WTC11 (cell line): ENCODE measurements around the gene PTPRK. TPM values are rescaled to one million over a fixed set of nuclear protein-coding genes. Genes with fewer than 3 reads are reported as not detected.

Source experiments
- ATAC-seq: fragments of 200-7000 bp; cut with Tn5 transposase; 2 replicates; pipeline ENCODE4 v1.10.0; 2021; ENCODE audit warnings: mild to moderate bottlenecking, moderate library complexity
- CTCF ChIA-PET: fragments of 300-600 bp; sonication (Branson Sonifier 250); formaldehyde crosslinking; loops from one replicate; lab custom pipeline; 2021; ENCODE audit warnings: antibody characterized with exemption; lab: Charles Lee
- POLR2A ChIA-PET: fragments of 350-600 bp; sonication (Branson Sonifier 250); formaldehyde crosslinking; loops from one replicate; lab custom pipeline; 2021; ENCODE audit warnings: antibody characterized with exemption; lab: Charles Lee
- DNase-seq: peaks from one replicate; pipeline ENCODE4 v3.0.0; 2021; ENCODE audit warnings: low spot score
- H3K27ac Mint-ChIP-seq: 2 replicates; pipeline ENCODE4 v1.8.0; 2021; ENCODE audit warnings: mixed read lengths
- H3K27me3 Mint-ChIP-seq: 2 replicates; pipeline ENCODE4 v1.8.0; 2021; ENCODE audit warnings: low read depth, mild to moderate bottlenecking, moderate library complexity, mixed read lengths
- H3K36me3 Mint-ChIP-seq: 2 replicates; pipeline ENCODE4 v1.8.0; 2021; ENCODE audit warnings: mixed read lengths
- H3K4me1 Mint-ChIP-seq: 2 replicates; pipeline ENCODE4 v1.8.0; 2022; ENCODE audit warnings: mixed read lengths
- H3K4me3 Mint-ChIP-seq: 2 replicates; pipeline ENCODE4 v1.8.0; 2021; ENCODE audit warnings: mild to moderate bottlenecking, moderate library complexity, mixed read lengths
- H3K9me3 Mint-ChIP-seq: 2 replicates; pipeline ENCODE4 v1.8.0; 2021; ENCODE audit warnings: mixed read lengths
- CREB1 ChIP-seq: sonication (generic); formaldehyde crosslinking; IDR thresholded peaks from 2 replicates; pipeline ENCODE4 v1.8.0; 2023; ENCODE audit warnings: mild to moderate bottlenecking, missing genetic modification reagents
- CREM ChIP-seq: sonication (generic); formaldehyde crosslinking; IDR thresholded peaks from 2 replicates; pipeline ENCODE4 v1.8.1; 2022; ENCODE audit warnings: mild to moderate bottlenecking, missing genetic modification reagents, moderate library complexity
- ETV6 ChIP-seq: sonication (generic); formaldehyde crosslinking; IDR thresholded peaks from 2 replicates; pipeline ENCODE4 v1.8.1; 2022; ENCODE audit warnings: mild to moderate bottlenecking, missing genetic modification reagents
- GTF2I ChIP-seq: fragments of 250-450 bp; sonication (Bioruptor Pico); conservative IDR thresholded peaks from 2 replicates; pipeline ENCODE4 v1.4.0; 2021; ENCODE audit warnings: mild to moderate bottlenecking
- IRF2 ChIP-seq: sonication (generic); formaldehyde crosslinking; IDR thresholded peaks from 2 replicates; pipeline ENCODE4 v1.8.0; 2022; ENCODE audit warnings: low read depth, missing genetic modification reagents, borderline replicate concordance
- JAZF1 ChIP-seq: fragments of 250-450 bp; sonication (Bioruptor Pico); IDR thresholded peaks from 2 replicates; pipeline ENCODE4 v1.9.0; 2021; ENCODE audit warnings: moderate library complexity, mild to moderate bottlenecking, inconsistent platforms
- NR2C2 ChIP-seq: sonication (generic); formaldehyde crosslinking; IDR thresholded peaks from 2 replicates; pipeline ENCODE4 v1.8.0; 2022; ENCODE audit warnings: mild to moderate bottlenecking, missing genetic modification reagents
- PRRX2 ChIP-seq: fragments of 250-450 bp; sonication (Bioruptor Pico); IDR thresholded peaks from 2 replicates; pipeline ENCODE4 v1.8.0; 2021; ENCODE audit warnings: mild to moderate bottlenecking
- SMAD4 ChIP-seq: sonication (generic); formaldehyde crosslinking; IDR thresholded peaks from 2 replicates; pipeline ENCODE4 v1.8.0; 2022; ENCODE audit warnings: mild to moderate bottlenecking, missing genetic modification reagents
- ZNF317 ChIP-seq: sonication (generic); formaldehyde crosslinking; IDR thresholded peaks from 2 replicates; pipeline ENCODE4 v1.8.1; 2023; ENCODE audit warnings: low read depth, mild to moderate bottlenecking, moderate library complexity, missing genetic modification reagents, borderline replicate concordance
- ZNF416 ChIP-seq: fragments of 250-450 bp; sonication (Bioruptor Pico); IDR thresholded peaks from 2 replicates; pipeline ENCODE4 v1.9.0; 2021; ENCODE audit warnings: mild to moderate bottlenecking, inconsistent platforms
- ZNF423 ChIP-seq: fragments of 250-450 bp; sonication (Bioruptor Pico); IDR thresholded peaks from 2 replicates; pipeline ENCODE4 v2.1.2; 2022; ENCODE audit warnings: mild to moderate bottlenecking, moderate library complexity
- total RNA-seq: library from RNA; stranded (reverse); gene quantifications from 3 replicates; pipeline ENCODE4 v1.2.3, GENCODE V29; 2021
- TF ChIP-seq, protein P1 (sequence below): sonication (generic); formaldehyde crosslinking; conservative IDR thresholded peaks from 2 replicates; pipeline ENCODE4 v1.8.1; 2023; ENCODE audit warnings: mild to moderate bottlenecking, low read depth, missing genetic modification reagents, moderate library complexity
- TF ChIP-seq, protein P2 (sequence below): sonication (generic); formaldehyde crosslinking; IDR thresholded peaks from 2 replicates; pipeline ENCODE4 v1.8.0; 2022; ENCODE audit warnings: mild to moderate bottlenecking, missing genetic modification reagents
- TF ChIP-seq, protein P3 (sequence below): sonication (generic); formaldehyde crosslinking; IDR thresholded peaks from 2 replicates; pipeline ENCODE4 v1.8.1; 2023; ENCODE audit warnings: mild to moderate bottlenecking, missing genetic modification reagents, moderate library complexity
- TF ChIP-seq, protein P4 (sequence below): sonication (generic); formaldehyde crosslinking; IDR thresholded peaks from 2 replicates; pipeline ENCODE4 v1.8.0; 2023; ENCODE audit warnings: missing genetic modification reagents, mild to moderate bottlenecking, borderline replicate concordance
- TF ChIP-seq, protein P5 (sequence below): sonication (generic); formaldehyde crosslinking; IDR thresholded peaks from 2 replicates; pipeline ENCODE4 v1.8.1; 2023; ENCODE audit warnings: mild to moderate bottlenecking, missing genetic modification reagents, borderline replicate concordance
- TF ChIP-seq, protein P6 (sequence below): fragments of 250-450 bp; sonication (Bioruptor Pico); IDR thresholded peaks from 2 replicates; pipeline ENCODE4 v1.9.0; 2021; ENCODE audit warnings: mild to moderate bottlenecking, borderline replicate concordance

The PTPRK gene
- total RNA-seq, 1 experiment from 2014 or later: 44.8 TPM

DNA sequence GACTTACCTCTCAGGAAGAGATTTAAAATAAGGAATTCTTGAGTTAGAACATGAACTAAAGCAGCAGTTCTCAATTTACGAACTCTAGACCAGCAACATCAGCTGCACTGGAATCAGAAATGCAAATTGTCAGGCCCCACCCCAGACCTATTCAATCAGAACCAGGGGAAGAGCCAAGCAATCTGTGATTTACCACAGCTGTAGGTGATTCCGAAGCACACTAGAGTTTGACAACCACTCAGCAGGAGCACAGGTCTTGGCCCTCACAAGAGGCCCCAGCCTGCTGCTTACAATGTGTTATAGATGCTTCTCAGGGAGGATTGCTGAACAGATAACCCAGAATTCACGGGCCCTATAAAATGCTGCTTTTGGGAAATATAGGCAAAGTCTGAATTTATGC, 279.2 kb downstream of the PTPRK start (continued):
- TF ChIP-seq, protein P1, sequence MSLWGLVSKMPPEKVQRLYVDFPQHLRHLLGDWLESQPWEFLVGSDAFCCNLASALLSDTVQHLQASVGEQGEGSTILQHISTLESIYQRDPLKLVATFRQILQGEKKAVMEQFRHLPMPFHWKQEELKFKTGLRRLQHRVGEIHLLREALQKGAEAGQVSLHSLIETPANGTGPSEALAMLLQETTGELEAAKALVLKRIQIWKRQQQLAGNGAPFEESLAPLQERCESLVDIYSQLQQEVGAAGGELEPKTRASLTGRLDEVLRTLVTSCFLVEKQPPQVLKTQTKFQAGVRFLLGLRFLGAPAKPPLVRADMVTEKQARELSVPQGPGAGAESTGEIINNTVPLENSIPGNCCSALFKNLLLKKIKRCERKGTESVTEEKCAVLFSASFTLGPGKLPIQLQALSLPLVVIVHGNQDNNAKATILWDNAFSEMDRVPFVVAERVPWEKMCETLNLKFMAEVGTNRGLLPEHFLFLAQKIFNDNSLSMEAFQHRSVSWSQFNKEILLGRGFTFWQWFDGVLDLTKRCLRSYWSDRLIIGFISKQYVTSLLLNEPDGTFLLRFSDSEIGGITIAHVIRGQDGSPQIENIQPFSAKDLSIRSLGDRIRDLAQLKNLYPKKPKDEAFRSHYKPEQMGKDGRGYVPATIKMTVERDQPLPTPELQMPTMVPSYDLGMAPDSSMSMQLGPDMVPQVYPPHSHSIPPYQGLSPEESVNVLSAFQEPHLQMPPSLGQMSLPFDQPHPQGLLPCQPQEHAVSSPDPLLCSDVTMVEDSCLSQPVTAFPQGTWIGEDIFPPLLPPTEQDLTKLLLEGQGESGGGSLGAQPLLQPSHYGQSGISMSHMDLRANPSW (CRISPR knock-in tag): no peak
- TF ChIP-seq CREM (CRISPR knock-in tag): no peak
- no peak for TF ChIP-seq CREB1 (CRISPR knock-in tag)

DNA sequence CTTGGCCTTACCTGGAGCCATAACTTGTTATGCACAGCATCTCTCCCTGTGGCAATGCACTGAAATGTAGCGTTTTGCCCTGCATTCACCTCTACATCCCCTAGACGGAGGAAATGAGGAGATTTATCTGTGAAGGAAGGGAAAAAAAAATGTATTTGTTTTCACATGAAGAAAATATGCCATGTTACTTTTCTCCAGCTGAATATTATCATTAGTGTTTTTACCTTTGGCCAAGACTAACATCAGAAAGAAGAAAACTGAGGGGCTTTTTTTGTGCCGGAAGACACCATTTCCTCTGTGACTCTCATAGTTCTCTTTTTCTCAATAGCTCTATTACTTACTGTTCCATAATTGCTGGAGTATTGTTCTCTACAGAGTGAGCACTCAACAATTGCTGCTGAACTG, 280.4 kb downstream of the PTPRK start:
- Mint-ChIP-seq H3K27me3 (no peaks in the 10 kb centered on the region; the same call in 1 of the 2 replicates), H3K27ac (no peak overlapping the region), H3K4me1 (peaks cover 14% of the 10 kb centered on the region), H3K36me3 (0 out of 2 replicates have a peak, but pooled peaks cover 2% of the 10 kb centered on the region), H3K4me3 (no peak overlapping the region), H3K9me3 (no peaks in the 10 kb centered on the region)
- CTCF ChIA-PET: no interaction called here
- POLR2A ChIA-PET: no interaction called here
- DNase-seq: no peak
- no peak for ATAC-seq
- TF ChIP-seq ZNF423 (CRISPR knock-in tag): no peak
- no peak for TF ChIP-seq JAZF1 (CRISPR knock-in tag)
- no peak for TF ChIP-seq IRF2 (CRISPR knock-in tag)
- TF ChIP-seq, protein P2, sequence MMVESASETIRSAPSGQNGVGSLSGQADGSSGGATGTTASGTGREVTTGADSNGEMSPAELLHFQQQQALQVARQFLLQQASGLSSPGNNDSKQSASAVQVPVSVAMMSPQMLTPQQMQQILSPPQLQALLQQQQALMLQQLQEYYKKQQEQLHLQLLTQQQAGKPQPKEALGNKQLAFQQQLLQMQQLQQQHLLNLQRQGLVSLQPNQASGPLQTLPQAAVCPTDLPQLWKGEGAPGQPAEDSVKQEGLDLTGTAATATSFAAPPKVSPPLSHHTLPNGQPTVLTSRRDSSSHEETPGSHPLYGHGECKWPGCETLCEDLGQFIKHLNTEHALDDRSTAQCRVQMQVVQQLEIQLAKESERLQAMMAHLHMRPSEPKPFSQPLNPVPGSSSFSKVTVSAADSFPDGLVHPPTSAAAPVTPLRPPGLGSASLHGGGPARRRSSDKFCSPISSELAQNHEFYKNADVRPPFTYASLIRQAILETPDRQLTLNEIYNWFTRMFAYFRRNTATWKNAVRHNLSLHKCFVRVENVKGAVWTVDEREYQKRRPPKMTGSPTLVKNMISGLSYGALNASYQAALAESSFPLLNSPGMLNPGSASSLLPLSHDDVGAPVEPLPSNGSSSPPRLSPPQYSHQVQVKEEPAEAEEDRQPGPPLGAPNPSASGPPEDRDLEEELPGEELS: no peak
- TF ChIP-seq PRRX2 (CRISPR knock-in tag): no peak
- no peak for TF ChIP-seq ETV6 (CRISPR knock-in tag)
- no peak for TF ChIP-seq GTF2I (CRISPR knock-in tag)
- TF ChIP-seq, protein P3, sequence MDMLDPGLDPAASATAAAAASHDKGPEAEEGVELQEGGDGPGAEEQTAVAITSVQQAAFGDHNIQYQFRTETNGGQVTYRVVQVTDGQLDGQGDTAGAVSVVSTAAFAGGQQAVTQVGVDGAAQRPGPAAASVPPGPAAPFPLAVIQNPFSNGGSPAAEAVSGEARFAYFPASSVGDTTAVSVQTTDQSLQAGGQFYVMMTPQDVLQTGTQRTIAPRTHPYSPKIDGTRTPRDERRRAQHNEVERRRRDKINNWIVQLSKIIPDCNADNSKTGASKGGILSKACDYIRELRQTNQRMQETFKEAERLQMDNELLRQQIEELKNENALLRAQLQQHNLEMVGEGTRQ (CRISPR knock-in tag): no peak
- TF ChIP-seq, protein P4, sequence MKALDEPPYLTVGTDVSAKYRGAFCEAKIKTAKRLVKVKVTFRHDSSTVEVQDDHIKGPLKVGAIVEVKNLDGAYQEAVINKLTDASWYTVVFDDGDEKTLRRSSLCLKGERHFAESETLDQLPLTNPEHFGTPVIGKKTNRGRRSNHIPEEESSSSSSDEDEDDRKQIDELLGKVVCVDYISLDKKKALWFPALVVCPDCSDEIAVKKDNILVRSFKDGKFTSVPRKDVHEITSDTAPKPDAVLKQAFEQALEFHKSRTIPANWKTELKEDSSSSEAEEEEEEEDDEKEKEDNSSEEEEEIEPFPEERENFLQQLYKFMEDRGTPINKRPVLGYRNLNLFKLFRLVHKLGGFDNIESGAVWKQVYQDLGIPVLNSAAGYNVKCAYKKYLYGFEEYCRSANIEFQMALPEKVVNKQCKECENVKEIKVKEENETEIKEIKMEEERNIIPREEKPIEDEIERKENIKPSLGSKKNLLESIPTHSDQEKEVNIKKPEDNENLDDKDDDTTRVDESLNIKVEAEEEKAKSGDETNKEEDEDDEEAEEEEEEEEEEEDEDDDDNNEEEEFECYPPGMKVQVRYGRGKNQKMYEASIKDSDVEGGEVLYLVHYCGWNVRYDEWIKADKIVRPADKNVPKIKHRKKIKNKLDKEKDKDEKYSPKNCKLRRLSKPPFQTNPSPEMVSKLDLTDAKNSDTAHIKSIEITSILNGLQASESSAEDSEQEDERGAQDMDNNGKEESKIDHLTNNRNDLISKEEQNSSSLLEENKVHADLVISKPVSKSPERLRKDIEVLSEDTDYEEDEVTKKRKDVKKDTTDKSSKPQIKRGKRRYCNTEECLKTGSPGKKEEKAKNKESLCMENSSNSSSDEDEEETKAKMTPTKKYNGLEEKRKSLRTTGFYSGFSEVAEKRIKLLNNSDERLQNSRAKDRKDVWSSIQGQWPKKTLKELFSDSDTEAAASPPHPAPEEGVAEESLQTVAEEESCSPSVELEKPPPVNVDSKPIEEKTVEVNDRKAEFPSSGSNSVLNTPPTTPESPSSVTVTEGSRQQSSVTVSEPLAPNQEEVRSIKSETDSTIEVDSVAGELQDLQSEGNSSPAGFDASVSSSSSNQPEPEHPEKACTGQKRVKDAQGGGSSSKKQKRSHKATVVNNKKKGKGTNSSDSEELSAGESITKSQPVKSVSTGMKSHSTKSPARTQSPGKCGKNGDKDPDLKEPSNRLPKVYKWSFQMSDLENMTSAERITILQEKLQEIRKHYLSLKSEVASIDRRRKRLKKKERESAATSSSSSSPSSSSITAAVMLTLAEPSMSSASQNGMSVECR (CRISPR knock-in tag): no peak
- no peak for TF ChIP-seq NR2C2 (CRISPR knock-in tag)
- TF ChIP-seq, protein P5, sequence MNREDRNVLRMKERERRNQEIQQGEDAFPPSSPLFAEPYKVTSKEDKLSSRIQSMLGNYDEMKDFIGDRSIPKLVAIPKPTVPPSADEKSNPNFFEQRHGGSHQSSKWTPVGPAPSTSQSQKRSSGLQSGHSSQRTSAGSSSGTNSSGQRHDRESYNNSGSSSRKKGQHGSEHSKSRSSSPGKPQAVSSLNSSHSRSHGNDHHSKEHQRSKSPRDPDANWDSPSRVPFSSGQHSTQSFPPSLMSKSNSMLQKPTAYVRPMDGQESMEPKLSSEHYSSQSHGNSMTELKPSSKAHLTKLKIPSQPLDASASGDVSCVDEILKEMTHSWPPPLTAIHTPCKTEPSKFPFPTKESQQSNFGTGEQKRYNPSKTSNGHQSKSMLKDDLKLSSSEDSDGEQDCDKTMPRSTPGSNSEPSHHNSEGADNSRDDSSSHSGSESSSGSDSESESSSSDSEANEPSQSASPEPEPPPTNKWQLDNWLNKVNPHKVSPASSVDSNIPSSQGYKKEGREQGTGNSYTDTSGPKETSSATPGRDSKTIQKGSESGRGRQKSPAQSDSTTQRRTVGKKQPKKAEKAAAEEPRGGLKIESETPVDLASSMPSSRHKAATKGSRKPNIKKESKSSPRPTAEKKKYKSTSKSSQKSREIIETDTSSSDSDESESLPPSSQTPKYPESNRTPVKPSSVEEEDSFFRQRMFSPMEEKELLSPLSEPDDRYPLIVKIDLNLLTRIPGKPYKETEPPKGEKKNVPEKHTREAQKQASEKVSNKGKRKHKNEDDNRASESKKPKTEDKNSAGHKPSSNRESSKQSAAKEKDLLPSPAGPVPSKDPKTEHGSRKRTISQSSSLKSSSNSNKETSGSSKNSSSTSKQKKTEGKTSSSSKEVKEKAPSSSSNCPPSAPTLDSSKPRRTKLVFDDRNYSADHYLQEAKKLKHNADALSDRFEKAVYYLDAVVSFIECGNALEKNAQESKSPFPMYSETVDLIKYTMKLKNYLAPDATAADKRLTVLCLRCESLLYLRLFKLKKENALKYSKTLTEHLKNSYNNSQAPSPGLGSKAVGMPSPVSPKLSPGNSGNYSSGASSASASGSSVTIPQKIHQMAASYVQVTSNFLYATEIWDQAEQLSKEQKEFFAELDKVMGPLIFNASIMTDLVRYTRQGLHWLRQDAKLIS (CRISPR knock-in tag): no peak
- no peak for TF ChIP-seq ZNF317
- no peak for TF ChIP-seq ZNF416
- TF ChIP-seq, protein P6, sequence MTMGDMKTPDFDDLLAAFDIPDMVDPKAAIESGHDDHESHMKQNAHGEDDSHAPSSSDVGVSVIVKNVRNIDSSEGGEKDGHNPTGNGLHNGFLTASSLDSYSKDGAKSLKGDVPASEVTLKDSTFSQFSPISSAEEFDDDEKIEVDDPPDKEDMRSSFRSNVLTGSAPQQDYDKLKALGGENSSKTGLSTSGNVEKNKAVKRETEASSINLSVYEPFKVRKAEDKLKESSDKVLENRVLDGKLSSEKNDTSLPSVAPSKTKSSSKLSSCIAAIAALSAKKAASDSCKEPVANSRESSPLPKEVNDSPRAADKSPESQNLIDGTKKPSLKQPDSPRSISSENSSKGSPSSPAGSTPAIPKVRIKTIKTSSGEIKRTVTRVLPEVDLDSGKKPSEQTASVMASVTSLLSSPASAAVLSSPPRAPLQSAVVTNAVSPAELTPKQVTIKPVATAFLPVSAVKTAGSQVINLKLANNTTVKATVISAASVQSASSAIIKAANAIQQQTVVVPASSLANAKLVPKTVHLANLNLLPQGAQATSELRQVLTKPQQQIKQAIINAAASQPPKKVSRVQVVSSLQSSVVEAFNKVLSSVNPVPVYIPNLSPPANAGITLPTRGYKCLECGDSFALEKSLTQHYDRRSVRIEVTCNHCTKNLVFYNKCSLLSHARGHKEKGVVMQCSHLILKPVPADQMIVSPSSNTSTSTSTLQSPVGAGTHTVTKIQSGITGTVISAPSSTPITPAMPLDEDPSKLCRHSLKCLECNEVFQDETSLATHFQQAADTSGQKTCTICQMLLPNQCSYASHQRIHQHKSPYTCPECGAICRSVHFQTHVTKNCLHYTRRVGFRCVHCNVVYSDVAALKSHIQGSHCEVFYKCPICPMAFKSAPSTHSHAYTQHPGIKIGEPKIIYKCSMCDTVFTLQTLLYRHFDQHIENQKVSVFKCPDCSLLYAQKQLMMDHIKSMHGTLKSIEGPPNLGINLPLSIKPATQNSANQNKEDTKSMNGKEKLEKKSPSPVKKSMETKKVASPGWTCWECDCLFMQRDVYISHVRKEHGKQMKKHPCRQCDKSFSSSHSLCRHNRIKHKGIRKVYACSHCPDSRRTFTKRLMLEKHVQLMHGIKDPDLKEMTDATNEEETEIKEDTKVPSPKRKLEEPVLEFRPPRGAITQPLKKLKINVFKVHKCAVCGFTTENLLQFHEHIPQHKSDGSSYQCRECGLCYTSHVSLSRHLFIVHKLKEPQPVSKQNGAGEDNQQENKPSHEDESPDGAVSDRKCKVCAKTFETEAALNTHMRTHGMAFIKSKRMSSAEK (CRISPR knock-in tag): no peak
- no peak for TF ChIP-seq SMAD4 (CRISPR knock-in tag)
